HCT116 (cell line): ENCODE results near the gene THUMPD2. TPM values are rescaled to one million over a fixed set of nuclear protein-coding genes. Genes with fewer than 3 reads are reported as not detected.

Experiments
- ATAC-seq: fragments of 200-7000 bp; cut with Tn5 transposase; 2 replicates; pipeline ENCODE4 v1.9.1; 2020; ENCODE audit warnings: mild to moderate bottlenecking, moderate library complexity
- BruUV-seq: library from RNA; stranded (reverse); fragments of 400-500 nt; replicated peaks from 2 replicates; lab custom pipeline; 2021; lab: Mats Ljungman, UMichigan
- CTCF ChIA-PET: fragments of 300-600 bp; sonication (Branson Sonifier 250); formaldehyde crosslinking; loops from one replicate; lab custom pipeline; 2021; ENCODE audit warnings: antibody characterized with exemption; lab: Charles Lee
- POLR2A ChIA-PET: fragments of 300-600, 350-600 bp; sonication (Branson Sonifier 250); formaldehyde crosslinking; loops from one replicate; lab custom pipeline; 2021; ENCODE audit warnings: antibody characterized with exemption; lab: Charles Lee
- RAD21 ChIA-PET, 2 experiments: fragments of 300-600 bp; sonication (Branson Sonifier 250); formaldehyde crosslinking; loops; one replicate each; lab custom pipeline; 2023; ENCODE audit warnings: low total read pairs in 2 of 2; ENCODE audit not compliant: uncharacterized antibody in 2 of 2, unreplicated experiment in 2 of 2, low non-redundant PET in 1 of 2; lab: Charles Lee
- DNase-seq: peaks from one replicate; pipeline ENCODE4 v3.0.0-alpha.2; 2010; ENCODE audit warnings: low read depth, low spot score
- H2AFZ ChIP-seq: fragments of 200-600 bp; shearing (Covaris generic), sonication (generic); 2 replicates; pipeline ENCODE4 v1.6.1; 2017; ENCODE audit warnings: low read depth, mixed run types, mixed read lengths, antibody characterized with exemption, low read length; ENCODE audit not compliant: poor library complexity, severe bottlenecking
- H3K27ac ChIP-seq: 2 replicates; pipeline ENCODE4 v1.5.1; 2012; ENCODE audit warnings: low read depth, low read length
- H3K27me3 ChIP-seq: fragments of 200-600 bp; sonication (generic); 2 replicates; pipeline ENCODE4 v1.6.1; 2016; ENCODE audit warnings: mixed run types, low read length, mixed read lengths; ENCODE audit not compliant: insufficient read depth
- H3K36me3 ChIP-seq, 2 experiments: fragments of 200-500 bp in 1 of 2; fragments of 200-600 bp in 1 of 2; sonication (Bioruptor generic) in 1 of 2; sonication (generic) in 1 of 2; 2 replicates each; pipeline versions ENCODE4 v1.5.1 to v1.6.1; 2014 to 2016; ENCODE audit warnings: low read length in 2 of 2, inconsistent platforms in 1 of 2, mixed read lengths in 1 of 2, mixed run types in 1 of 2; ENCODE audit not compliant: insufficient read depth in 2 of 2, control insufficient read depth in 1 of 2
- H3K4me1 ChIP-seq, 2 experiments: fragments of 200-600 bp in 1 of 2; sonication (generic) in 1 of 2; 2 replicates each; pipeline versions ENCODE4 v1.5.1 to v1.6.1; 2012 to 2017; ENCODE audit warnings: low read length in 2 of 2, inconsistent platforms in 1 of 2, mild to moderate bottlenecking in 1 of 2, mixed read lengths in 1 of 2, mixed run types in 1 of 2, moderate library complexity in 1 of 2; ENCODE audit not compliant: insufficient read depth in 2 of 2, control insufficient read depth in 1 of 2
- H3K4me2 ChIP-seq: fragments of 200-600 bp; sonication (generic); 2 replicates; pipeline ENCODE4 v1.6.1; 2017; ENCODE audit warnings: mixed run types, low read length, mixed read lengths
- H3K4me3 ChIP-seq, 2 experiments: fragments of 200-600 bp in 1 of 2; sonication (generic) in 1 of 2; replicated peaks in 1 of 2; 2 replicates each; pipeline ENCODE4 v1.5.1; 2011 to 2016; ENCODE audit warnings: low read length in 2 of 2, control low read depth in 1 of 2, low read depth in 1 of 2, mild to moderate bottlenecking in 1 of 2, mixed read lengths in 1 of 2, mixed run types in 1 of 2
- H3K79me2 ChIP-seq: fragments of 200-600 bp; sonication (generic); 2 replicates; pipeline ENCODE4 v1.6.1; 2017; ENCODE audit warnings: mild to moderate bottlenecking, mixed run types, low read length, moderate library complexity, mixed read lengths; ENCODE audit not compliant: insufficient read depth
- H3K9ac ChIP-seq: fragments of 200-600 bp; sonication (generic); 2 replicates; pipeline ENCODE4 v1.6.1; 2016; ENCODE audit warnings: low read length, mixed read lengths
- H3K9me2 ChIP-seq: fragments of 200-600 bp; sonication (generic), shearing (Covaris generic); 2 replicates; pipeline ENCODE4 v1.6.1; 2017; ENCODE audit warnings: mixed run types, mild to moderate bottlenecking, moderate library complexity; ENCODE audit not compliant: insufficient read depth
- H3K9me3 ChIP-seq, 2 experiments: fragments of 200-500 bp in 1 of 2; fragments of 200-600 bp in 1 of 2; sonication (Bioruptor generic) in 1 of 2; sonication (generic) in 1 of 2; 2 replicates each; pipeline ENCODE4 v1.6.1; 2014 to 2017; ENCODE audit warnings: low read length in 2 of 2, mixed read lengths in 2 of 2, inconsistent platforms in 1 of 2, low read depth in 1 of 2, mild to moderate bottlenecking in 1 of 2, mixed run types in 1 of 2, moderate library complexity in 1 of 2; ENCODE audit not compliant: control insufficient read depth in 1 of 2, insufficient read depth in 1 of 2
- H4K20me1 ChIP-seq: fragments of 200-600 bp; sonication (generic), shearing (Covaris generic); 2 replicates; pipeline ENCODE4 v1.6.1; 2017; ENCODE audit warnings: mixed run types, mild to moderate bottlenecking, moderate library complexity; ENCODE audit not compliant: insufficient read depth
- CBX3 ChIP-seq: IDR thresholded peaks from 2 replicates; pipeline ENCODE4 v1.6.1; 2012; ENCODE audit warnings: low read depth
- CEBPB ChIP-seq: IDR thresholded peaks from 2 replicates; pipeline ENCODE4 v1.6.1; 2012; ENCODE audit warnings: low read depth
- EGR1 ChIP-seq: IDR thresholded peaks from 2 replicates; pipeline ENCODE4 v1.6.1; 2012; ENCODE audit warnings: low read depth
- ELF1 ChIP-seq: IDR thresholded peaks from 2 replicates; pipeline ENCODE4 v1.6.1; 2012; ENCODE audit warnings: low read depth, borderline replicate concordance
- EZH2 ChIP-seq: fragments of 200-600 bp; sonication (generic); IDR thresholded peaks from 2 replicates; pipeline ENCODE4 v1.6.1; 2017; ENCODE audit warnings: antibody characterized with exemption, mixed run types
- EZH2phosphoT487 ChIP-seq: fragments of 200-600 bp; IDR thresholded peaks from 2 replicates; pipeline ENCODE4 v1.6.1; 2018; ENCODE audit warnings: antibody characterized with exemption, borderline replicate concordance
- POLR2A ChIP-seq: IDR thresholded peaks from 2 replicates; pipeline ENCODE4 v1.7.0; 2011; ENCODE audit warnings: borderline replicate concordance; ENCODE audit not compliant: insufficient read depth, insufficient read length; ENCODE audit errors: extremely low read depth
- SIN3A ChIP-seq: IDR thresholded peaks from 2 replicates; pipeline ENCODE4 v1.6.1; 2012; ENCODE audit warnings: low read depth
- SRF ChIP-seq: IDR thresholded peaks from 2 replicates; pipeline ENCODE4 v1.6.1; 2012; ENCODE audit warnings: low read depth
- intact Hi-C: fragments of 100-400 bp; cut with micrococcal nuclease; formaldehyde crosslinking; loops from 2 replicates; pipeline ENCODE4 v1.10.0; 2022
- total RNA-seq: library from RNA; stranded (reverse); gene quantifications from one replicate; pipeline ENCODE4 v1.2.1, GENCODE V29; 2021; ENCODE audit not compliant: unreplicated experiment
- TF ChIP-seq, protein P1 (sequence below): IDR thresholded peaks from 2 replicates; pipeline ENCODE4 v1.6.1; 2012
- TF ChIP-seq, protein P2 (sequence below), 3 experiments: fragments of 200-600 bp in 1 of 3; sonication (generic) in 1 of 3; IDR thresholded peaks in 2 of 3; conservative IDR thresholded peaks in 1 of 3; 2 replicates each; pipeline ENCODE4 v1.5.1; 2012 to 2017; ENCODE audit warnings: low read depth in 2 of 3, low read length in 2 of 3, antibody characterized with exemption in 1 of 3, borderline replicate concordance in 1 of 3, control low read depth in 1 of 3, mild to moderate bottlenecking in 1 of 3, mixed read lengths in 1 of 3, mixed run types in 1 of 3, moderate library complexity in 1 of 3; ENCODE audit not compliant: insufficient read depth in 1 of 3
- TF ChIP-seq, protein P3 (sequence below): IDR thresholded peaks from 2 replicates; pipeline ENCODE4 v1.6.1; 2011; ENCODE audit warnings: mild to moderate bottlenecking, low read length, moderate library complexity; ENCODE audit not compliant: insufficient replicate concordance; ENCODE audit errors: extremely low read depth
- TF ChIP-seq, protein P4 (sequence below): IDR thresholded peaks from 2 replicates; pipeline ENCODE4 v1.6.1; 2012; ENCODE audit warnings: low read depth

The THUMPD2 gene
- total RNA-seq, 1 experiment from 2014 or later, result 15.8 TPM

DNA sequence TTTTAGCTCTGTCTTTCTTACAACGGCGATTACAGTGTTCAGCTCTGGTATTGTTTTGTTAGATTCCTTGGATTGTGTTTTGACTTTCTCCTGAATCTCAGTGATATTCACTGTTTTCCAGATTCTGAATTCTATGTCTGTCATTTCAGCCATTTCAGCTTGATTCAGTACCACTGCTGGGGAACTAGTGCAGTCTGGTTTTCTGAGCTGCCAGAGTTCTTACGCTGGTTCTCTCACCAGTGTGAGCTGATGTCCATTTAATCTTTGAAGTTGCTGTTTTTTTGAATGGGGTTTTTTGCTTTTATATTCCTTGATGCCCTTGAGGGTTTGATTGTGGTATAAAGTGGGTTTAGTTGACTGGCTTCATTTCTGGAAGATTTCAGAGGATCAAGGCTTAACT, 37.4 kb upstream of the THUMPD2 start:
- ChIA-PET POLR2A (no interaction called here), CTCF (no interaction called here), RAD21 (no interaction called here)
- Histone ChIP-seq H3K9me3 (no peaks in the 10 kb centered on the region), H3K9me2 (no peaks in the 10 kb centered on the region), H3K4me1 (no peaks in the 10 kb centered on the region), H2AFZ (no peak overlapping the region), H3K4me2 (no peak overlapping the region), H3K27ac (no peak overlapping the region), H3K27me3 (0 out of 2 replicates have a peak, but pooled peaks cover 5% of the 10 kb centered on the region), H4K20me1 (no peaks in the 10 kb centered on the region), H3K79me2 (no peaks in the 10 kb centered on the region), H3K4me3 (no peak overlapping the region), H3K9ac (no peak overlapping the region), H3K36me3 (no peaks in the 10 kb centered on the region)
- no peak for ATAC-seq
- intact Hi-C loops, result no loop called here
- TF ChIP-seq, protein P1, sequence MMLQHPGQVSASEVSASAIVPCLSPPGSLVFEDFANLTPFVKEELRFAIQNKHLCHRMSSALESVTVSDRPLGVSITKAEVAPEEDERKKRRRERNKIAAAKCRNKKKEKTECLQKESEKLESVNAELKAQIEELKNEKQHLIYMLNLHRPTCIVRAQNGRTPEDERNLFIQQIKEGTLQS, result no peak
- TF ChIP-seq, protein P2, sequence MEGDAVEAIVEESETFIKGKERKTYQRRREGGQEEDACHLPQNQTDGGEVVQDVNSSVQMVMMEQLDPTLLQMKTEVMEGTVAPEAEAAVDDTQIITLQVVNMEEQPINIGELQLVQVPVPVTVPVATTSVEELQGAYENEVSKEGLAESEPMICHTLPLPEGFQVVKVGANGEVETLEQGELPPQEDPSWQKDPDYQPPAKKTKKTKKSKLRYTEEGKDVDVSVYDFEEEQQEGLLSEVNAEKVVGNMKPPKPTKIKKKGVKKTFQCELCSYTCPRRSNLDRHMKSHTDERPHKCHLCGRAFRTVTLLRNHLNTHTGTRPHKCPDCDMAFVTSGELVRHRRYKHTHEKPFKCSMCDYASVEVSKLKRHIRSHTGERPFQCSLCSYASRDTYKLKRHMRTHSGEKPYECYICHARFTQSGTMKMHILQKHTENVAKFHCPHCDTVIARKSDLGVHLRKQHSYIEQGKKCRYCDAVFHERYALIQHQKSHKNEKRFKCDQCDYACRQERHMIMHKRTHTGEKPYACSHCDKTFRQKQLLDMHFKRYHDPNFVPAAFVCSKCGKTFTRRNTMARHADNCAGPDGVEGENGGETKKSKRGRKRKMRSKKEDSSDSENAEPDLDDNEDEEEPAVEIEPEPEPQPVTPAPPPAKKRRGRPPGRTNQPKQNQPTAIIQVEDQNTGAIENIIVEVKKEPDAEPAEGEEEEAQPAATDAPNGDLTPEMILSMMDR (IDR thresholded peaks at IDR 0.05 in 2 of 3, conservative IDR thresholded peaks at IDR 0.05 in 1 of 3; ENCODE audit: borderline replicate concordance in 1 of 3, insufficient read depth in 1 of 3, low read depth in 2 of 3, low read length in 2 of 3), result no peak
- TF ChIP-seq EGR1 (no peak), POLR2A (no peak), CEBPB (no peak), CBX3 (no peak), EZH2phosphoT487 (no peak), ELF1 (no peak), SIN3A (no peak), EZH2 (no peak), SRF (no peak)
- TF ChIP-seq, protein P3, sequence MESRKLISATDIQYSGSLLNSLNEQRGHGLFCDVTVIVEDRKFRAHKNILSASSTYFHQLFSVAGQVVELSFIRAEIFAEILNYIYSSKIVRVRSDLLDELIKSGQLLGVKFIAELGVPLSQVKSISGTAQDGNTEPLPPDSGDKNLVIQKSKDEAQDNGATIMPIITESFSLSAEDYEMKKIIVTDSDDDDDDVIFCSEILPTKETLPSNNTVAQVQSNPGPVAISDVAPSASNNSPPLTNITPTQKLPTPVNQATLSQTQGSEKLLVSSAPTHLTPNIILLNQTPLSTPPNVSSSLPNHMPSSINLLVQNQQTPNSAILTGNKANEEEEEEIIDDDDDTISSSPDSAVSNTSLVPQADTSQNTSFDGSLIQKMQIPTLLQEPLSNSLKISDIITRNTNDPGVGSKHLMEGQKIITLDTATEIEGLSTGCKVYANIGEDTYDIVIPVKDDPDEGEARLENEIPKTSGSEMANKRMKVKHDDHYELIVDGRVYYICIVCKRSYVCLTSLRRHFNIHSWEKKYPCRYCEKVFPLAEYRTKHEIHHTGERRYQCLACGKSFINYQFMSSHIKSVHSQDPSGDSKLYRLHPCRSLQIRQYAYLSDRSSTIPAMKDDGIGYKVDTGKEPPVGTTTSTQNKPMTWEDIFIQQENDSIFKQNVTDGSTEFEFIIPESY, result no peak
- TF ChIP-seq, protein P4, sequence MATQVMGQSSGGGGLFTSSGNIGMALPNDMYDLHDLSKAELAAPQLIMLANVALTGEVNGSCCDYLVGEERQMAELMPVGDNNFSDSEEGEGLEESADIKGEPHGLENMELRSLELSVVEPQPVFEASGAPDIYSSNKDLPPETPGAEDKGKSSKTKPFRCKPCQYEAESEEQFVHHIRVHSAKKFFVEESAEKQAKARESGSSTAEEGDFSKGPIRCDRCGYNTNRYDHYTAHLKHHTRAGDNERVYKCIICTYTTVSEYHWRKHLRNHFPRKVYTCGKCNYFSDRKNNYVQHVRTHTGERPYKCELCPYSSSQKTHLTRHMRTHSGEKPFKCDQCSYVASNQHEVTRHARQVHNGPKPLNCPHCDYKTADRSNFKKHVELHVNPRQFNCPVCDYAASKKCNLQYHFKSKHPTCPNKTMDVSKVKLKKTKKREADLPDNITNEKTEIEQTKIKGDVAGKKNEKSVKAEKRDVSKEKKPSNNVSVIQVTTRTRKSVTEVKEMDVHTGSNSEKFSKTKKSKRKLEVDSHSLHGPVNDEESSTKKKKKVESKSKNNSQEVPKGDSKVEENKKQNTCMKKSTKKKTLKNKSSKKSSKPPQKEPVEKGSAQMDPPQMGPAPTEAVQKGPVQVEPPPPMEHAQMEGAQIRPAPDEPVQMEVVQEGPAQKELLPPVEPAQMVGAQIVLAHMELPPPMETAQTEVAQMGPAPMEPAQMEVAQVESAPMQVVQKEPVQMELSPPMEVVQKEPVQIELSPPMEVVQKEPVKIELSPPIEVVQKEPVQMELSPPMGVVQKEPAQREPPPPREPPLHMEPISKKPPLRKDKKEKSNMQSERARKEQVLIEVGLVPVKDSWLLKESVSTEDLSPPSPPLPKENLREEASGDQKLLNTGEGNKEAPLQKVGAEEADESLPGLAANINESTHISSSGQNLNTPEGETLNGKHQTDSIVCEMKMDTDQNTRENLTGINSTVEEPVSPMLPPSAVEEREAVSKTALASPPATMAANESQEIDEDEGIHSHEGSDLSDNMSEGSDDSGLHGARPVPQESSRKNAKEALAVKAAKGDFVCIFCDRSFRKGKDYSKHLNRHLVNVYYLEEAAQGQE, result no peak
- no peak for DNase-seq
- BruUV-seq, result no TSS peak
